Measurements from ENCODE around the gene FAM120B.

FAM120B gene

DNA sequence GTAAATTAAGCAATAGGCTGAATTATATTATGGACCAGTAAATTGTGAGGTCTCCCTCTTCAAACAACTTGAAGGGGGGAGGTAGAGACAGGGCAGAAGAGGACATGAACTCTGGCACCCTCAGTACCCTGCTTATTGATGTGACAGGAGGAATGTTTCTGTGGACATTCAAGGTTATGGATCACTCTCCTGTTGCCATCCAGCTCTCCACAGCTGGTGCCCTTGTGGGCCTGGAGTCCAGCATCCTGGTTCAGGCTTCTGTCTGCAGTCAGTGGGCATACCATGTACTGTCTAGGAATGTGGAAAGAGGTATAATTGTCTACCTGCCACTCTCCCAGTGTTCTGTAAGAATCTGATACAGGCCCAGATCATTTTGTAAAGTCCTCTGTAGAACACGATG, 55.6 kb downstream of the FAM120B start:
- no peak for DNase-seq

DNA sequence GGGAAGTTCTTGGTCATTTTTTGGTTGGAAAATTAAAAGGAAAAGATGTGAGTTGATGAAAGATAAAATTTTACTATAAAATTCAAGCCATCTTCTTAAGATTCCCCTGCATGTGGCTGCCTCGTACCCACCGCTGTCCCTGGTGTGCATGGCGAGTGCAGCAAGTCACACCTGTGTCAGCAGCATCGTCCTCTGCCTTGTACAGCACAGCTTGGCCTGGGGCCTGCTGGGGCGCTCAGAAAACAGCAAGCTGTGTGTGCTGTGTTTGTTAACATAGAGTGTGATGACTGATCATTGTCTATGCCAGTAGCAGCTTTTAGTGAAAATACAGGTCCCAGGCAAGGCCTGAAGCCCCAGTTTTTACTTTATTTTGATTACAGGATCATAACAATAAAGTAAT, 56.7 kb downstream of the FAM120B start:
- DNase-seq, result no peak

DNA sequence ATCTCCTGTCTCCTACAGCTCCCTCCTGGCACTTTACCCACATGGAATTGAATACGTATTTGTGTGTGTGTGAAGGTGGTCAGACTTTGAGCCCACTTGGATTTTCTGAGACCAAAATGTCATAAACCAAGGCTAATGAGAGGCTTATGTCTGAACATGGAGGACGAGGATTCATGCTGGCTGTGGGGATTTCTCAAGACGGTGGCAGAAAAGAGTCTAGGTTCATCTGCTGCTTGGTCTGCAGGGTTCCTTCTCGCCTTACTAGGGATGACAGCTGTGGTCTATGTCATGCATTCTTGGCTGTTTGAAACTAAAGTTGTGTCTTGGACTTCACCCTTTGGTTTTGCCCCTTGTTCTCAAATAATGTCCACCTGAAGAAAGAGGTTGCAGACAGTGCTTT, 58.6 kb downstream of the FAM120B start:
- DNase-seq, result no peak

DNA sequence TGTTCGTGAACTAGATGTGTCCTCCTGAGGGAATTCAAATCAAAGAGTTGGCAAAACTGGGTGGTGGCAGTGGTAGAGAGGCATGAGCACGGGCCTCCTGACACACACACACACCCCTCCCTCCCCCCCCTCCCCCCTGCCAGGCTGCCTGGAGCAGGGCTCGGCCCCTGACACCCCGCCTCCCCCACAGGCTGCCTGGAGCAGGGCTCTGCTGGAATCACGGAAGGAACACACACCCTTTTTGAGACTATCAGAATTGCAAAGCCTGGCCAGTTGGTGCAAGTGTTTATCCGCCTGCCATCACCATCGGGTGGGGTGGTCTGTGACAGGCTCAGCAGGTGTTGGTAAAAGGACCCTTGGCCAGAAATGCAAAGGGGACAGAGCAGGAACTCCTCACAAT, 59.0 kb downstream of the FAM120B start:
- DNase-seq, result no peak

DNA sequence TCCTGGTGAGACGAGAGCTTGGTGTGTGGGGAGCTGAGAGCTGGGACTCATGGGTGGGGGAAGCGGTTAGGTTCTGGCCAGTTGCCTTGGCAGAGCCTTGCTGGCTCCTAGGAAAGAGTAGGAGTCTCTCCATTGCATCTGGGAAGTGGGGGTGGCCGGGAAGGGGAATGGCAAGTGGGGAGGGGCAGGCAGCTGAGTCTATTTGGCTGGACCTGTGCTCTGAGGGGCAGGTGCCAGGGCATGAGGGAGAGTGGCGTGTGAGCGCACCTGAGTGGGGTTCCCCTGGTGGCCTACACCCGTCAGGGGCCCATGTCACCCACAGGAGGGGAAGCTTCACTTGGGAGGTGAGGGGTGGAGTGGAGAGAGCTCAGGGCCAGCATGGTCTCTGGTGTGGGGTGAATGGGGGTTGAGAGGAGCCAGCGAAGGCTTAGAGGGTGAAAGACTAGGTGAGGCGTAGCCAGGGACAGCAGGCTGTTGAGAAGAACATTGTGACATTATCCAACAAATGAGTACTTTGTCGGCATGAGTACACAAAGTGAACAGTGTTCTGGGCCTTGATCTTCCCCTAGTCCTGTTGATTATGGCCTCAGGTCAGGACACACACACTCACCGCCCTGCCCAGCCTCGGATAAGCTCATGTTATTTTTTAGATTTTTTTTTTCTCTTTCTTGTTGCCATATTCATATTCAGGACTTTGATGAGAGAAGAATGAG, 59.8 kb downstream of the FAM120B start:
- DNase-seq, result no peak

DNA sequence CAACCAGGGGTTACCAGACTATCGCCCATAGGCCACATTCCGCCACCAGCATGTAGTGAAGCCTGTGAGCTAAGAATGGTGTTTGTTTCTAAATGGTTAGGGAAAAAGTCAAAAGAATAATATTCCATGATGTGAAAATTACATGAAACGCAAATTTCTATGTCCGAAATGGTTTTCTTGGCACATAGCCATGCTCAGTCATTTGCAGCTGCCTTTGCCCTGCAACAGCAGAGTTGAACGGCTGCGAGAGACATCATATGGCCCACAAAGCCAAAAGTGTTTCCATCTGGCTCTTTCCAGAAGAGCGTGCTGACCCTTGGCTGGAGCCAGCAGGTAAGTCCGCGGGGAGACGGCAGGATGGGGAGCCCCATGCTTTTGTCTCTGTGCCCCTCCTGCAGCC, 60.7 kb downstream of the FAM120B start:
- DNase-seq, result no peak

DNA sequence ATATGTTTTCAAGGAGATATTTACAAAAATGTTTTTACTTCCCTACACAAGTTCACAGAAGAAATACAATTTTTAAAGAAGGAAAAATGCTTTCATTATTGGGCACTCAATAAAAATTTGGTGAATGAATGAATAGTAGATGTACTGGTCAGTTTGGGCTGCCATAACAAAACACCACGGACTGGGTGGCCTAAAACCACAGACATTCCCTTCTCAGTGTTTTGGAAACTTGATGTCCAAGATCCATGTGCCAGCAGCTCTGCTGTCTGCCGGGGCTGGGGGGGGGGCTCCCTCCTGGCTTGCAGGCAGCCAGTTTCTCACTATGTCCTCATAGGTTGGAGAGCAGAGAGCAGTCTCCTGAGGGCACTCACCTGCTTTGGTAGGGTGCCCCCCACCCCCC, 62.0 kb downstream of the FAM120B start:
- DNase-seq, result no peak

DNA sequence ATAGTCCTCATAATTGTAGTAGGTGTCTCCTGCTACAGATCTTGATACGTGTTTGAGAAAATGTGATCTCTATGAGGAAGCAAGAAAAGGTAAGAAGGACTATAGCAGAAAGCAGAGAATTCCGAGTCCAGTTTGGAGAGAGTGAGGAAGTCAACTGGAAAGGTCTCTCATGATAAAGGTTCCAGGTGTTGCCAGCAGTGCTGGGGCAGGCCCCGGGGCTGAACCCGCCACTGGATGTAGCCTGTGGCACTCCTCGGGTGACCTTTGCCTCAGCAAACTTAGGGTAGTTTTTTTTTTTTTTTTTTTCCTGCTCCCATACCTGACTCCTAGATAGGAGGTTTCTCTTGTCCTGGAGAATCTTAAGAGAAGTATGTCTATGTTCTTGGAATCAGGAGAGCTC, 62.8 kb downstream of the FAM120B start:
- DNase-seq, result no peak

DNA sequence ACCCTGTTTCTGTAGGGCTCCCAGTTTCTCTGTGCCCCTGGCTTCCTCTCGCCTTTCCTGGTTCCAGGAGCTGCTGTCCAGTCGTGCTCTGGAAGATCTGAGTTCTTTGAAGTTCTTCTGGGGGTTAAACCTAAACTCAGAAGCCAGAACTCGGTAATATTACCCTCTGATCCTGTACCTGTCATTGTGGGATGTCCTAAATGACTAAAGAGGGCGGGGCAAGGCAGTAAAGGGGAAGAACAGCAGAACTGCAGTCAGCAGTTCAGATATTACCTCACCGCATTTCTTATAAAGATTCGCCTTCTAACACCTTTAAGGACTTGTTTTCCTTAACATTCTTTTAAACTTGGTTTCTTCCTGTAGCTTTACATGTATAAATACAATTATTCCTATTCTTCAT, 63.9 kb downstream of the FAM120B start:
- peak; percentile 22 for DNase-seq

DNA sequence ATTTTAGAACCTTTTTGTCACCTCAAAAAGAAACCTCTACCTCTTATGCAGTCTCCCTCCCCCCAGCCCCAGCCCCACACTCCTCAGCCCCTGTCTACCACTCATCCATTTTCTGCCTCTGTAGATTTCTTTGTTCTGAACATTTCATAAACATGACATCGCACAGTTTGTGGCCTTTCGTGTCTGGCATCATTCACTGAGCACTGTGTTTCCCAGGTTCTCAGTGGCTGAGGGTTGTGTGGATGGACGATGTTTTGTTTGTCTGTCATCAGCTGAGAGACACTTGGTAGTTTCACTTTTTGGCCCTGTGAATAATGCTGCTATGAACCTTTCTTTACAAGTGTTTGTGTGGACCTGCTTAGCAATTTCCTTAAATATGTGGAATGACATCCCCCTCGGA, 64.5 kb downstream of the FAM120B start:
- no peak for DNase-seq

DNA sequence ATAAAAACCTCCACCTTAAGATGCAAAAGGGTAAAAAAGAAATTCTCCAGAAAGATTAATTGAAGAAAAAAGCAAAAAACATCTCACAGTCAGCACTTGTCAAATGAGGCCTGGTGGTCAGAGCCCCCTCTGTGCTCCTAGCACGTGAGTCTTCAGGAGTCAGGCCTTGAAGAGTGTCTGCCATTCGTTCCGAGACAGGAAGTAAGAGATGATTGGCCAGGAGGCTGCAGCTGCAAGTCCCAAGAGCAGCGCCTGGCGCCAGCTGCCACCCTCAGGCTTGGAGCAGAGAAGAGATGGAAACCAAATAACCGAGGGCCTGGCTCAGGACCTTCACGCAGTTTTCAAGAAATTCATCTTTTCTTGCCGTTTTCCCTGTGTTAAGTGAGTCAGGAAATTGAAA, 65.0 kb downstream of the FAM120B start:
- no peak for DNase-seq

DNA sequence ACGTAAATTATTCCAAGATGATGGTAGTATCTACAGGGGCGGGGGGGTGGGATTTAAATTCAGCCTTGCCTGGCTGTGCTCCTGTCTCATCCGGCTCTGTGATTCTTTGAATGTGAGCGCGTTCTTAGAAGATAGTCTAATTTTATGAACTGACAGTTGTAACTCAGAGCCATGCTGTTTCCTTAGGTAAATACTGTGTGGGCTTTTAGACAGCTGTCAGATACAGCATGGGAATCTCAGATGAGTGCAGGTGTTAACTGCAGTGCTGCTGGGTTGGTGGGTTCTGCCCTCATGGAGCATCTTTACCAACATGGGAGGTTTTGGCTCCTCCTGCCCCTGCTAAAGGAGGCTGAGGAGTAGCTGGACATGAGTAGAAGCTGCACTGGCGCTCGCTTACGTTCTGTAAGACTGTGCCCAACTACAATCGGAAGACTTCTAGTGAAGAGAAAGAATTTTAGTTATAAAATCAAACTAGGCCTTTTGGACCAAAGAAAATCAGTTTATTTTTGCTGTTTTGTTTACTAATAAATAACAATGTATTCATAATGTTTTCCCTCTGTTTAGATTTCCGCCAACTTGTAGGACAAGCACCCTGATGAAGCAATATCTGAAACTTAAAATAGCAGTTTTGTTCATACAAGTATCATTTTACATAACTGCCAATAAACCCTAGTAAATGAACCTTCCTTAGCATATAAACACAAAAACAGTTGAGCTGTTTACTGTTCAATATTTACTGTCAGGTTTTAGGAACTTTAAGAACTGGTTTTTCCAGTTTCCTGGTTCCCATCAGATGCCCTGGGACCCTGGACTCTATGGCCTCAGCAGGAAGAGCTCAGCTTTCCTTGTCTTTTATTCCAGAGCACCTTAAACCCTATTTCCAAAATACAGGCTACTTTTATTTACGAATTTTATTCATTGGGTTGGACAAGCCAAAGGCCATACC, 66.1 kb downstream of the FAM120B start:
- no peak for DNase-seq

DNA sequence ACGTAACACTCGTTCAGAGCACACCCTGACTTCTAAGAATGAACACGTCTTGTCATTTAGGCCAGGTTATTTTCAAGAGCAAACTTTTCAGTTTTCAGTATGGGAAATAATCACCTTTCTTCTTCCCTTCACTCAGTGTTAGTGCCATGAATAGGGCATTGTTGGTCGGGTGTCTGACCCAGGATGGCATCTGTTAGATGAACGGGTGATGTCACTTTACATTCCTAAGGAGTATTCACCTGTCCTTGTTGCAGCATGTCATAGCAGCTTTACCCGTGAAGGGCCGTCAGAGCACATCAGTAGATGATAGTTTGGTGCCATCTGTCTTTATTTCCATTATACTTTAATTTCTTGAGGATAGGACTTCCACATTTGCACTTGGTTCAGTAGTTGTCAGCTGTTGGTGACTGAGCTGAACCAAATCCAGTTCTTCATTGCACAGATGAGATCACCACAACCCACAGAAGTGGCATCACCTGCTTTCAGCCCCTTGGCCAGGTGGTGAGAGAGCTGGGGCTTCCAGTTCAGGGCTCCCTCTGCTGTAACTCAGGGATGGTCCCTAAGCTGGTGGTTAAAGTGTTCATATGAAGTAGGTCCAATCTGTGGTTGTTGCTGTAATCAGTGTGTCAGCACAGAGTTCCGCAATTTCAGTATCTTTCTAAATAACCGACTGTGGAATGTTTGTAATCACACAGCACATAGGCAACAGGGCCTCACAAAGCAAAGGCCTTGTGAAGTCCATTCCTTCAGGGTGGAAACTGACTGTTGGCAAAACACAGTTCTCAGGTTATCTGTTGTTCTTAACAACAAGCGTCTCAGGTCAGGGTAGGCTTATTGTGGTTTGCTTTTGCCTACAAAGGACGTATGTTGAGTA, 68.2 kb downstream of the FAM120B start:
- no peak for DNase-seq

DNA sequence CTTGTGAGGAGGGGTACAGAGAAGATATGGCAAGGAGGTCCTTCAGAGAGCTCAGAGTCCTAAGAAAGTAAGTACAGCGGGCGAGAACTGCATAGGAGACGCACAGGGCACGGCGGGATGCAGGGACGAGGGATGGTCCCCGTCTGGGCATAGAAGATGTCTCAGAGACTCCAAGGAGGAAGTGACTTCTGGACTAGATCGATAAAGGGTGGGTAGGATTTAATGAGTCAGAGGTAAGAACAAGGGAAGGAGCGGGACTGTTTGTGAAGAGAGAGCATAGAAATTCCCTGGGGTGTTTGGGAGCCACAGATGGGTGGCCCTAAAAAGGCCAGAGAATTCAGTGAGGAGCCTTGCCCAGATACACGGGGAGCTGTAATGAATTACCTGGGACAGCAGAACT, 69.1 kb downstream of the FAM120B start:
- no peak for DNase-seq

DNA sequence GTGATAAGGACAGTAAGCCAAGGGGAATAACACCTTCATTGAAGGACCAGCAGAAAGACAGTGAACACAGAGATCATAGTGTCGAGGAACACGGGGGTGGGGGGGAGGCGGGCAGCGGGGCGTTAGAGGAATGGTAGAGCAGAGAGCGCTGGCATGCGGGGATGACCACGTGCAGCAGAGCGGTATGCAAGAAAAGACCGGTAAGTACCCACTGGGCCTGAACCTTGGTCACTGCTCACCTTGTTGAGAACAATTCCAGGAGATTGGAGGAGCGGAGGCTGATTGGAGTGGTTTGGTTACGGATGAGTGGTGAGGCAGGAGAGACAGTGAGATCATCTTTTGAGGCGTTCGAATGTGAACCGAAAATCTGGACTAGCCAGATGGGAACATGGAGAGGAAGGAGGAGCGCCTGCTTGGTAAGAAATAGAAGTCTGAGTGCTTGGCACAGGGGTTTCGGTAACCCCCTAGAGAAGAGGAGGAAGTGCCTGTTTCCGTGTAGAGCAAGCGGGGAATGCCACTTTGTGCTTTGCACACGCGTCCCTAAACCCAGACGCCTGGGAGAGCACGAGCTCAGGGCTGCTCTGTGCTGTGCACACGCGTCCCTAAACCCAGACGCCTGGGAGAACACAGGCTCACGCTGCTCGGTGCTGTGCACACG, 70.0 kb downstream of the FAM120B start:
- DNase-seq, result no peak

DNA sequence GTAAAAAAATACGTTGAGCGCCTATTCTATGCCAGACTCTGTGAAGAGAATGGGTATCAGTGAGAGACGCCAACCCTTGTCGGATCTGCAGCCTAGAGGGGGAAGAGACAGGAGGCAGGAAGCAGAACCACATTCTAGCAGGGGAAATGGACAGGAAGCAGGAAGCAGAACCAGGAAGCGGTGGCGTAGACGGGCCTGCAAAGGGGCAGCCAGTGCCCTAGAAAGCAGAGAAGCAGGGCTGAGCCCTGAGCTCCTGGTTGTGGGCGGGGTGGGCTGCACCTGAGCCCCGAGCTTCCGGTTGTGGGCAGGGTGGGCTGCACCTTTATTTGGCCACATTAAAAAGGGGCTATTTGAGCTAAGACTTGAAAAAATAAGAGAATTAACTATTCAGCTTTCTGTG, 71.9 kb downstream of the FAM120B start:
- no peak for DNase-seq

DNA sequence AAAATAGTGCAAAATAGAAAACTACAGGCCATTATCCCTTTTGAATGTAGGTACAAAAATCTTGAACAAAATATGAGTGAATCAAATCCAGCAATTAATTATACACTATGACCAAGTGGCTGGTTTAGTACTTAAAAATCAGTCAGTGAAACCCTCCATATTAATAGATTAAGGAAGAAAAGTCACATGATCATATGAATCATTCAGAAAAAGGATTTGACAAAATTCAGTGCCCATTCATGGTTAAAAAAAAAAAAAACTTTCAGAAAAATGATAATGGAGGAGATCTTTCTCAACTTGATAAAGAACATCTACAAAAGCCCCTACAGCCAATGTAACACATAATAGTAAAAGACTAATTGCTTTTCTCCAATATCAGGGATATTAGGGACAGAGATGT, 75.0 kb downstream of the FAM120B start:
- DNase-seq, result no peak

DNA sequence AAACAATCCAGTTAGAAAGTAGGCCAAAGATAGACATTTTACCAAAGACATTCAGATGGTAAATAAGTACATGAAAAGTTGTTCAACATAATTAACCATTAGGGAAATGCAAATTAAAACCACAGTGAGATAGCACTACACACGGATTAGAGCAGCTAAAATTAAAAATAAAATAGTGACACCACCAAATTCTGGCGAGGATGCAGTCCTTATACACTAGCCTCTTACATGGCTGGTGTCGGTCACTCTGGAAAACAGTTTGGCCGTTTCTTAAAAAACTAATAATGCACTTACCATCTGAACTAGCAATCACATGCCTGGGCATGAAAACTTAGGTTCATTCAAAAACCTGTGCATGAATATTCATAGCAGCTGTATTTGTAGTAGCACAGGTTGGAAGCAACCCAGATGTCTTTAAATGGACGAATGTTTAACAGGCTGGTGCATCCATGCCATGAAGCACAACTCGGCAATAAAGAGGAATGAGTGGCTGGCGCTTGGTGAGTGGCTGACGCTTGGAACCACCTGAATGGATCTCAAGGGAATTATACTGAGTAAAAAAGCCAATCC, 77.0 kb downstream of the FAM120B start:
- DNase-seq, result no peak

DNA sequence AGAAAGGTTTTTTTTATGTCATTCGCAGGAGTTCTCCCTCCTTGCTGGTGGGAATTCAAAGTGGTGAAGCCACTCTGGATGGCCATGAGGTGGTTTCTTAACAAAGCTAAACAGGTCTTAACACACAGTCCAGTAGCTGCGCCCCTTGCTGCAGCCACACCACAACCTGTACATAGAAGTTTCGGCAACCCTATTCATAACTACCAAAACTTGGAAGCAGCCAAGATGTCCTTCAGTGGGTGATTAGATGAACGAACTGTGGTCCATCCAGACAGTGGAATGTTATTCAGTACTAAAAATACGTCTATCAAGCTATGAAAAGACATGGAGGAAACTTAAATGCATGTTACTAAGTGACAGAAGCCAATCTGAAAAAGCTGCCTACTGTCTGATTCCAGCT, 78.9 kb downstream of the FAM120B start:
- no peak for DNase-seq

DNA sequence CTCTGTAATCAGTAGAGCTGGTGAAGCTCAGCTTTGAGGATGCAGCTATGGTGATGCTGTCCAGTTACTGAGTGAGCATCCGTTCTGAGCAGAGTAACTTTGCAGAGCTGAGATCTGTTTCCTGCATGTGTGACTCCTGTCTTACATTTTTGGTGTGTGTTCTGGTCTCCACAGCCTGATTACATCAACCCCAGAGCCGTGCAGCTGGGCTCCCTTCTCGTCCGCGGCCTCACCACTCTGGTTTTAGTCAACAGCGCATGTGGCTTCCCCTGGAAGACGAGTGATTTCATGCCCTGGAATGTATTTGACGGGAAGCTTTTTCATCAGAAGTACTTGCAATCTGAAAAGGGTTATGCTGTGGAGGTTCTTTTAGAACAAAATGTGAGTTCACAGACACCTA, 81.6 kb downstream of the FAM120B start:
- no peak for DNase-seq

DNA sequence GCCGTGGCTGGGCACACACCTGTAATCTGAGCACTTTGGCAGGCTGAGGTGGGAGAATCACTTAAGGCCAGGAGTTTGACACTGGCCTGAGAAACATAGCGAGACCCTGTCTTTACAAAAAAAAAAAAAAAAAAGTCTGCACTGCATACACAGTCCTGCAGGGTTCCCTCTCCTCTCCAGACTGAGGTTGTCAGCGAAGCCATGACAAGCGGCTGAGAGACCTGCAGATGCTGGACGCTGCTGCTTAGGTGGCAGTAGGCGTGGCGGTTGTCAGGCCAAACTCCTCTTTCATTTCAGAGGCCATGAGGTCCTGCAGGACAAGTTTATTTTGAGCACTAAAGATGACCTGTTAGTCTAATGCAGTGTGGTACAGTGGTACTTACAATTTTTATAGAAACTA, 86.5 kb downstream of the FAM120B start:
- DNase-seq, result no peak

DNA sequence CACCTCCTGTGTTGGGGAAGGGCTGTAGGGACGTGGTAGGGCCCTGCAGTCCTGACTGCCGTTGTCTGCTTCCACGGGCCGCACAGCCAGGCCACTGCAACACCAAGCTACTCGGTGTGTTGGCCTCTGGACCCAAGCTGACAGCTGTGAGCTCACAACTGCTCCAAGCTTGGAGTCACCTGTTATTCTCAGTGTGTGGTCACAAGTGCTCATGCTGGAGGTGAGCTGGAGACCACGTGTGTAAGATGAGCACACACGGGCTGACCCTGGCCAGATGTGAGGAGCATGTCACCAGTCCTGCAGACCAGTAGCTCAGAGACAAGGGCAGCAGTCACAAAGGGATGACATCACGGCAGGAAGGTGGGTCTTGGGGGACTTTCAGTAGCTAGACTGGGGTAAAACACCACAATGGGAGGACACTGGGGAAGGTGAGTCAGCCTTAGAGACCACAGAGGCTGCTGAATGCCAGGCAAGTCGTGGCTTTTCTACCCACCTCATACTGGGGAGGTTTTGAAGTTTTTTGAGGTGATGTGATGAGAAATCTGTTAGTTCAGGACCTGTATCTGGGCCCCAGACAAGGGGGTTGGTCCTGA, 87.3 kb downstream of the FAM120B start:
- DNase-seq, result peak; percentile 57
